ENCODE measurements around the gene ZNF568. TPM values are rescaled to one million over a fixed set of nuclear protein-coding genes. Genes with fewer than 3 reads are reported as not detected.

Gene ZNF568
- polyA plus RNA-seq, 3 donors from 2014 or later: 8.6 to 15.4 (median 10.1) TPM

DNA sequence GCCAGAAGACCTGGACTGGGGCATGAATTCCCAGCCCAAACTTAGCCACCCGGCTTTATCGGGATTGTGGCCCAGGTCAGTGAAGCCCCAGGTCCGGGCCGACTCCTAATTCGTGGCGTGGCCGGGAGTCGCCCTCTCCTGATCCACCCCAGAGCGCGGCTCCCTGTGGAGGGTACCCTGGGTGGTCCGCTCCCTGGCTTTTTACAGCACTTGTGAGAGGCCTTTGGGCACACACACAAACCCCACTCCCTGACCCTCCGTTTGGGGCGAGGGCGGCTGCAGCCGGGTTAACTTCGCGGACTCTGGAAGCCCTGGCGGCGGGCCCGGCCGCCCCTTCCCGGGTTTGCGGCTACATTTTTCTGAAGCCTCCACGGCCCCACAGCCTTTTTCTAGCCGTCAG, 56.4 kb downstream of the ZNF568 start:
- Mint-ChIP-seq H3K9me3 (peaks cover 0 to 3% (median 0%) of the 10 kb centered on the region in 6 donors), H3K4me1 (peaks cover 16 to 17% of the 10 kb centered on the region in 2 donors), H3K27ac (peak overlapping the region in 2 of 6 donors; percentile 84 to 94), H3K4me3 (peak overlapping the region; percentile 47 to 99 (median 98)), H3K27me3 (ENCODE audit: low read depth in 3 of 3) (peaks cover 0 to 2% (median 2%) of the 10 kb centered on the region in 3 donors), H3K36me3 (peaks cover 0 to 24% (median 15%) of the 10 kb centered on the region in 3 donors)
- DNase-seq: no peak

DNA sequence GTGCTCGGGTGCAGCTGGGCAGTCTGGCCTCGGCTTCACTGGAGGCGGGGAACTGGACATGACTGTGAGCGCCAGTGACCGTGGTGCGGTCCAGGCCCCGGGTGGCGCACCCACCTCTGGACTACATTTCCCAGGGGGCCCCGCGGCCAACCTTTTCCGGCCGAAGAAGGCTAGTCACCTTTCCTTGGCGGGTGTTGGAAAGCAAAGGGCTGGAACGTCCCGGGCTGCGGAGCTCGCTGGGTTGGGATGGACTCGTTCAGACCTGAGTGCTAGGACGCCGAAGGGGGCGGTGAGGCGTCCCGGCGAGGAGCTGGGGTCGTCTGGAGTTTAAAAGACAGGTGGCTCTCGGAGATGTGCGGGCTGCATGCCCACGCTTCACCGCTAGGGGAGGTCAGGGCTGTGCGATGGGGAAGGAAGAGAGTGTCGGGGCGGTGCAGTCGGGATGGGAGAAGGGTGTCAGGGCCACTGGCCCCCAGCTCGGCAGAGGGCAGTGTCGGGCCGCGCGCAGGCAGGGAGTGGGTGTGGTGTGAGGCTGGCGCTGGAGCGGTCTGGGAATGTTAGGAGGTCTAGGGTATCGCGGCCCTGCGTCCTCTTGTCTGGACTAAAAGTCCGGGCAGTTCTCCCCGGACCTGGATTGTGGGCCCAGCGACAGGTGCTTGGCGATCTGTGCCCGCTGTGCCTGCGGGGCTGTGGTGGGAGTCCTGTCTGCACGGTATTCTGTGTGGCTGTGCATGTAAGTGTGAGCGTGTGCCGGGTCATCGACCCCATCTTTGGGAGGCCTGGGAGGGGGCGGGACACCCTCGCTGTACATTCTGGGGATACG, 57.1 kb downstream of the ZNF568 start:
- Mint-ChIP-seq H3K4me1 (peaks cover 16 to 17% of the 10 kb centered on the region in 2 donors), H3K36me3 (peaks cover 6 to 30% (median 21%) of the 10 kb centered on the region in 3 donors), H3K27ac (peak overlapping the region; percentile 84 to 95 (median 88)), H3K4me3 (peak overlapping the region; percentile 92 to 99 (median 98)), H3K27me3 (ENCODE audit: low read depth in 3 of 3) (peaks cover 0 to 4% (median 2%) of the 10 kb centered on the region in 3 donors), H3K9me3 (no peaks in the 10 kb centered on the region)
- DNase-seq: peak; percentile 78 to 85 (median 79)

DNA sequence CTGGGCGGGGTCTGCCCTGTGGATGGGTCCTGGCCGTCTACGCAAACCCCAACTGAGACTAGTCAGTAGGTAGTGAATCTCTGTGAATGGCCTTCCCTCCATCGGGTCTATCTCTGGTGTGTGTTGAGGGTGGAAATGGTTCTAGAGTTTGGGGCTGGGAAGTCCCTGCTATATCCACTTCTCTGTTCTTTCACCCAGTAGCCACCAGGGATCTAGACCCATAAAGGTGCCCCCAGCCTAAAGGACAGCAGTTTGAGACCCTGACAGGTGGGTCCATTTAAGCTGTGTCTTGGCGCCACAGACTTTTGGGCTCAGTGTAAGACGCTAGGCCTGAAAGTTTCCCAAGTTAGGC, 57.7 kb downstream of the ZNF568 start:
- Mint-ChIP-seq H3K4me1 (peaks cover 16 to 17% of the 10 kb centered on the region in 2 donors), H3K36me3 (peaks cover 12 to 36% (median 26%) of the 10 kb centered on the region in 3 donors), H3K4me3 (peak overlapping the region; percentile 92 to 99 (median 98)), H3K27ac (peak overlapping the region; percentile 84 to 95 (median 88)), H3K9me3 (no peaks in the 10 kb centered on the region), H3K27me3 (ENCODE audit: low read depth in 3 of 3) (peaks cover 0 to 4% (median 2%) of the 10 kb centered on the region in 3 donors)
- DNase-seq: no peak

DNA sequence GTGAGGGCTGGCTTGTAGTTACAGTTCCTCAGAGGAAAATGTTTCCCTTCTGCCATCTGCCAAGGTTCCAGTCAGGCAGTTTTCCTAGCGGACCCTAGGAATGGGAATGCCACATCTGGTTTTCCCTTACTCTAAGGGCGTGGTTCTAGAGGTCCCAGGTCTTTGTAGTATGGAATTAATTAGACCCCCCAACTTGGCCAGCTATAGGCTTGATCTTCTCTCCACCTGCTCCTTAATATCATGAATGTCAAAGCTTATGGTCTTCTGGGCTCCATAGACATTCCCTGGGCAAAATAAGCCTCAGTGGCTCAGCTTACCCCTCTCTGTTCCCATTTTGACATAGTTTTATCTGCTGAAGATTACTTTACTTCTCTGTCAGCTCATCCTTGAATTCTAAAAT, 70.0 kb downstream of the ZNF568 start:
- Mint-ChIP-seq H3K4me1 (no peaks in the 10 kb centered on the region), H3K4me3 (no peak overlapping the region), H3K27ac (no peak overlapping the region), H3K9me3 (peaks cover 6 to 31% (median 17%) of the 10 kb centered on the region in 6 donors), H3K36me3 (peaks cover 53 to 69% (median 57%) of the 10 kb centered on the region in 3 donors), H3K27me3 (ENCODE audit: low read depth in 3 of 3) (peaks cover 0 to 2% (median 2%) of the 10 kb centered on the region in 3 donors)
- DNase-seq: no peak

DNA sequence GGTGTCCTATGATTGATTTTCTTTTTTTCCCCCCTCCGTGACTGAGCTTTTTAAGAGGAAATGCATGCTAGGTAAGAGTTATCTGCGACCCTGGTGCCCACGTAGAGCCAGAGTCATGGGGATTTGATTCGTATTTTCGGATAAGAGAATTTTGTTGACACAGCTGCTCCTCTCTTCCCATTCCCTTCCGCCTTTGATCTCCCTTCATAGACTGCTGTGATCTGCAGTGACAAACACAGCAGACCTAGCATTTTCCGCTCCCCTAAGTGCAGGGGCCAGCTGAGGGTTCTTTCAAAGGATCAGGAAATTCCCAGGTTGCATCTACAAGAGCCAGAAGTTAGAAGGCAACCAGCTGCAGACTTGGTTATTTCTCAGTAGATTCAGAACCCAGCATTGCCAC, 70.5 kb downstream of the ZNF568 start:
- Mint-ChIP-seq H3K27ac (no peak overlapping the region), H3K36me3 (peaks cover 53 to 71% (median 58%) of the 10 kb centered on the region in 3 donors), H3K27me3 (ENCODE audit: low read depth in 3 of 3) (peaks cover 0 to 2% (median 2%) of the 10 kb centered on the region in 3 donors), H3K4me3 (no peak overlapping the region), H3K9me3 (peaks cover 9 to 32% (median 22%) of the 10 kb centered on the region in 6 donors), H3K4me1 (no peaks in the 10 kb centered on the region)
- no peak for DNase-seq

DNA sequence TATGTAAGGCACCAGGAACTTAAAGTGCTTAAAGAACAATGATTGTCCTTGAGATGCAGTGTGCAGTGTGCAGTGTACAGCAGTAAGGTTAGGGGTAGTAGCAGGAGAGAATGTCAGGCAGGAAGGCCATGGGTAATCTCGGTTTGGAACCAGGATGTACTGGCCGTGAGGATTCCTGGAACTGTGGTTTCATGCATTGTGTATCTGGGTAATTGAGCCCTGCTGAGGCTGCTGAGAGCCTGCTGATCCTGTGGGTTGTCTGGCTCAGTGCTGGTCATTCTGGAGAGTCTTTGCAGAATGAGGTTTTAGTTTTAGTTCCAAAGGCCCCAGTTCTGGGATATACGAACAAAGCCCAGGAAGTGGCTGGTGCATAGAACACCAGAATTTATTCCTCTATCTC, 71.0 kb downstream of the ZNF568 start:
- Mint-ChIP-seq H3K27me3 (ENCODE audit: low read depth in 3 of 3) (peaks cover 0 to 2% (median 2%) of the 10 kb centered on the region in 3 donors), H3K4me3 (no peak overlapping the region), H3K4me1 (no peaks in the 10 kb centered on the region), H3K27ac (no peak overlapping the region), H3K9me3 (peaks cover 11 to 36% (median 26%) of the 10 kb centered on the region in 6 donors), H3K36me3 (peaks cover 53 to 71% (median 58%) of the 10 kb centered on the region in 3 donors)
- DNase-seq: no peak

DNA sequence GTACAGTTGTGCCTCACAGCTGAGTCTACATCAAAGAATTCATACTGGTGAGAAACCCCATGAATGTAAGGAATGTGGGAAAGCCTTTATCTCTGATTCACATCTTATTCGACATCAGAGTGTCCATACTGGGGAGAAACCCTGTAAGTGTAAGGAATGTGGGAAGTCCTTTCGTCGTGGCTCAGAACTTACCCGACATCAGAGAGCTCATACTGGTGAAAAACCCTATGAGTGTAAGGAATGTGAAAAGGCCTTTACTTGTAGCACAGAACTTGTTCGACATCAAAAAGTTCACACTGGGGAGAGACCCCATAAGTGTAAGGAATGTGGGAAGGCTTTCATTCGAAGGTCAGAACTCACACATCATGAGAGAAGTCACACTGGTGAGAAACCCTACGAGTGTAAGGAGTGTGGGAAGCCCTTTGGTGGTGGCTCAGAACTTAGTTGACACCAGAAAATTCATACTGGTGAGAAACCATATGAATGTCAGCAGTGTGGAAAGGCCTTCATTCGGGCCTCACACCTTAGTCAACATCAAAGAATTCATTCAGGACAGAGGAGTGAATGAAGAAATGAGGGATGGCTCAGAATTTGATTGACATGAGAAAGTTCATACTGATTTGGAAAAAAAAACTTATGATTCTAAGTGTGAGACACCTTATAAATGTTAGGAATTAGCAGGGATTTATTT, 81.2 kb downstream of the ZNF568 start:
- H3K9me3 Mint-ChIP-seq: peaks cover 41 to 77% (median 67%) of the 10 kb centered on the region in 6 donors
- H3K4me3 Mint-ChIP-seq: no peak overlapping the region
- H3K36me3 Mint-ChIP-seq: peaks cover 60 to 63% (median 62%) of the 10 kb centered on the region in 3 donors
- H3K27me3 Mint-ChIP-seq (ENCODE audit: low read depth in 3 of 3): peaks cover 0 to 3% (median 0%) of the 10 kb centered on the region in 3 donors
- no peak for DNase-seq
- H3K27ac Mint-ChIP-seq: no peak overlapping the region
- H3K4me1 Mint-ChIP-seq: no peaks in the 10 kb centered on the region

DNA sequence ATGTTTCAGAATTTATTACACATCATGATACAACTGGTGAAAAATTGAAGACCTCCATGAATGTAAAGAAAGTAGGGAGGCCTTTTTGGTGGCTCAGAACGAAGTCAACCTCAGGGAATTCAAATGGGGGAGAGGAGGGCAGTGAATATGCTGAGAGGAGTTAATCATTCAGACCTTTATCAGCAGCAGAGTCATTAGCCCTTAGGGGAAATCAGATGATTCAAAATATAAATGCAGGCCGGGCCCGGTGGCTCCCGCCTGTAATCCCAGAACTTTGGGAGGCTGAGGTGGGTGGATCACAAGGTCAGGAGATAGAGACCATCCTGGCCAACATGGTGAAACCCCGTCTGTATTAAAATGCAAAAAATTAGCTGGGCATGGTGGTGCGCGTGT, 81.7 kb downstream of the ZNF568 start:
- H3K36me3 Mint-ChIP-seq: peaks cover 55 to 58% (median 57%) of the 10 kb centered on the region in 3 donors
- H3K27ac Mint-ChIP-seq: no peak overlapping the region
- H3K4me3 Mint-ChIP-seq: no peak overlapping the region
- H3K27me3 Mint-ChIP-seq (ENCODE audit: low read depth in 3 of 3): peaks cover 0 to 3% (median 0%) of the 10 kb centered on the region in 3 donors
- DNase-seq: no peak
- H3K9me3 Mint-ChIP-seq: peaks cover 39 to 73% (median 63%) of the 10 kb centered on the region in 6 donors
- no peaks in the 10 kb centered on the region for H3K4me1 Mint-ChIP-seq

DNA sequence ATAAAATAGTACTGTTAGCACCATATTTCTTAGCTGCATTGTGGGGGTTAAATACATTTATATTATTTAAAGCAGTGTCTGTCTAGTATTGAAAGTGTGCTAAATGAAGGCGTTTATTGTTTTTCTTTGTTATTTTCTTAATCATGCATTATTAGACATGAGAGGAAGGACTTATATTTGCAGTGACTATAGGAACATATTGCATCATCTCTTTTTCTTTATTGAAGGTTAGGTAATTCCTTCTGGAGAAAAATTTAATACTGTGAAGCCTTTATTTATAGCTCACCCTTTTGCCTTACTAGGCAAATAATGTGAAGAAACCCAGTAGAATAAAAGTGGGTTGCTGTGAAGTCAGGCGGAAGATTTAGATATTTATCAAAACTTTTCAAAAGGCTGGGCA, 83.2 kb downstream of the ZNF568 start:
- Mint-ChIP-seq H3K27me3 (ENCODE audit: low read depth in 3 of 3) (no peaks in the 10 kb centered on the region), H3K4me1 (no peaks in the 10 kb centered on the region), H3K36me3 (peaks cover 40 to 43% (median 42%) of the 10 kb centered on the region in 3 donors), H3K4me3 (no peak overlapping the region), H3K9me3 (peaks cover 28 to 66% (median 51%) of the 10 kb centered on the region in 6 donors), H3K27ac (no peak overlapping the region)
- no peak for DNase-seq

DNA sequence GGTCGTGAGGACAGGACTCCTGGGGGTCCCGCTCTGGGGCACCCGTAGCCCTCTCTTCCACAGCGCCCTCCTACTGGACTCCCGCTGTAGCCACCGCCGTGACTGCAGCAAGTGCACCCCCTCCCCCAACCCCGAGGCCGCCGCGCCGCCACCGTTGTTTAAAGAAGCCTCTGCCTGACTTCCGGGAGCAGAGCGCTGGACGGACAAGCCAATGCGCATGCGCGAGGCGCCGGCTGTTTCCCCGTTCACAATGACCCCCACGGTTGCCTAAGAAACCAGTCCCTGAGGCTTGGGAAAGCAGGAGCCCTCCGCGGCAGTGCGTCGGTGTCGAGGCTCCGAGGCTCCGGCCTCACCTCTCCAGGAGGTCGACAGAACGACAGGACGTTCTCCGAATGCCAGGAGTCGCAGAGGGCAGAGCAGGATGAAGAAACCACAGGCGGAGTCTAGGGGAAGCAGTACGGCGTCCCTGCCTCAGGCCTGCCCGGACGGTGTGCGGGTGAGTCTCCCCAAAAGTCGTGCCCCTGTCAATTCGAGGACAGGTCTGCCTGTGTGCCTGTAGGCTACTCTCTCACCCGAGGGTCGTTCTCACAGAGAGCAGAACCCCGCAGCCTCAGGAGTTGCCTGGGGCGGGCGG, 91.6 kb downstream of the ZNF568 start:
- peaks cover 0 to 10% (median 5%) of the 10 kb centered on the region in 3 donors for H3K27me3 Mint-ChIP-seq (ENCODE audit: low read depth in 3 of 3)
- H3K9me3 Mint-ChIP-seq: peaks cover 23 to 67% (median 37%) of the 10 kb centered on the region in 6 donors

DNA sequence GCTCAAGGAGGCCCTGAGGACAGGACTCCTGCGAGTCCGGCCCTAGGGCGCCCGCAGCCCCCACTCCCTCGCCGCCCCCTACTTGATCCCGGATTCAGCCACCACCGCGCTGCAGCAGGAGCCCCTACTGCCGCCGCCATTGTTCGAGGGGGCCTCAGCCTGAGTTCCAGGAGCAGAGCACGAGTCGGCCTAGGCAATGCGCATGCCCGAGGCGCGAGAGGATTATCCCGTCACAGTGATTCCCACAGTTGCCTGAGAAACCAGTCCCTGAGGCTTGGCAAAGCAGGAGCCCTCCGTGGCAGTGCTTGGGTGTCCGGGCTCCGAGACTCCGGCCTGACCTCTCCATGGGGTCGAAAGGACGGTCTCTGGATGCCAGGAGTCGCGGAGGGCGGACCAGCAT, 93.7 kb downstream of the ZNF568 start:
- peaks cover 24 to 67% (median 52%) of the 10 kb centered on the region in 6 donors for H3K9me3 Mint-ChIP-seq
- H3K4me1 Mint-ChIP-seq: peaks cover 8% of the 10 kb centered on the region in 2 donors
- H3K27ac Mint-ChIP-seq: no peak overlapping the region
- peaks cover 5 to 14% (median 8%) of the 10 kb centered on the region in 3 donors for H3K36me3 Mint-ChIP-seq
- no peak overlapping the region for H3K4me3 Mint-ChIP-seq
- peaks cover 0 to 10% (median 5%) of the 10 kb centered on the region in 3 donors for H3K27me3 Mint-ChIP-seq (ENCODE audit: low read depth in 3 of 3)
- DNase-seq: no peak

More for the DNA sequence above, 91.6 kb downstream of the ZNF568 start:
- H3K27ac Mint-ChIP-seq: peak overlapping the region in 4 of 6 donors; percentile 28 to 81 (median 60)
- peaks cover 5 to 14% (median 6%) of the 10 kb centered on the region in 3 donors for H3K36me3 Mint-ChIP-seq
- DNase-seq: peak; percentile 58 to 62 (median 61)
- peak overlapping the region; percentile 79 to 93 (median 84) for H3K4me3 Mint-ChIP-seq
- peaks cover 8% of the 10 kb centered on the region in 2 donors for H3K4me1 Mint-ChIP-seq

DNA sequence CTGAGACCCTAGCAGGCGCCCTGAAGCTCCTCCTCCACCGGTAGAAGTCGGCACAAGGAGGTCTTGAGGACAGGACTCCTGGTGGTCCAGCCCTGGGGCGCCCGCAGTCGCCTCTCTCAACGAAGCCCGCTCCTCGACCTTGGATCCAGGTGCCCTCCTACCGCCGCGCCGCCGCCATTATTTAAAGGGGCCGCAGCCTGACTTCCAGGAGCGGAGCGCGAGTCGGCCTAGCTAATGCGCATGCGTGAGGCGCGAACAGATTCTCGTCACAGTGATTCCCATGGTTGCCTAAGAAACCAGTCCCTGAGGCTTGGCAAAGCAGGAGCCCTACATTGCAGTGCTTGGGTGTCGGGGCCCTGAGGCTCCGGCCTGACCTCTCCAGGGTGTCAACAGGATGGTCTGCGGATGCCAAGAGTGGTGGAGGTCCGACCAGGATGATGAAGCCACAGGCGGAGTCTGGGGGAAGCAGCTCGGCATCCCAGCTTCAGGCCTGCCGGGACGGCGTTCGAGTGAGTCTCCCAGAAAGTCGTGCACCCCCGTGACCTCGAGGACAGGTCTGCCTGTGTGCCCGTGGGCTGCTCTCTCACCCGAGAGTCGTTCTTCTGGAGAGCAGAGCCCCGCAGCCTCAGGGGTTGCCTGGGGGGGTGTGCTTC, 96.1 kb downstream of the ZNF568 start:
- Mint-ChIP-seq H3K27ac (no peak overlapping the region), H3K27me3 (ENCODE audit: low read depth in 3 of 3) (peaks cover 0 to 10% (median 5%) of the 10 kb centered on the region in 3 donors), H3K9me3 (peaks cover 26 to 76% (median 61%) of the 10 kb centered on the region in 6 donors), H3K36me3 (peaks cover 5 to 13% (median 12%) of the 10 kb centered on the region in 3 donors), H3K4me1 (peaks cover 8% of the 10 kb centered on the region in 2 donors), H3K4me3 (no peak overlapping the region)
- no peak for DNase-seq

DNA sequence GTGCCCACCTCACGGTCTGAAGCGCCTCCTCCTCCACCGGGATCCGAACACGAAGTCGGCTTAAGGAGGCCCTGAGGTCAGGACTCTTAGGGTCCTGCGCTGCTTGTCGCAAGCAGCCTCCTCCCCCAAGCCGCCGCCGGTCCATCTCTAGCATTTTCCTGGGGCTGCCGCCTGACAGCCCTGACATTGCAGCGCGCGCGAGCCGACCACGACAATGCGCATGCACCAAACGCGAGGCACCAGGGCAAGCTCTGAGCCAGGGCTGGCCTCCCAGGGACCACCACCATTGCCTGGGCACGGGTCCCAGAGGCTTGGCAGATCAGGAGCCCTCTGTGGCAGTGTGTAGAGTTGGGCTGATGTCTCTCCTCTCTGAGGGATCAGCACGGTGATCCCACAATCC, 98.3 kb downstream of the ZNF568 start:
- Mint-ChIP-seq H3K36me3 (peaks cover 5 to 15% (median 9%) of the 10 kb centered on the region in 3 donors), H3K4me1 (peaks cover 0 to 2% of the 10 kb centered on the region in 2 donors), H3K9me3 (peaks cover 29 to 83% (median 65%) of the 10 kb centered on the region in 6 donors), H3K27me3 (ENCODE audit: low read depth in 3 of 3) (peaks cover 1 to 2% (median 2%) of the 10 kb centered on the region in 3 donors), H3K27ac (no peak overlapping the region), H3K4me3 (no peak overlapping the region)
- DNase-seq: no peak

Data from immature natural killer cell (primary cell).